HepG2 (cell line): Measurements from ENCODE around the gene RBCK1. TPM values are rescaled to one million over a fixed set of nuclear protein-coding genes. Genes with fewer than 3 reads are reported as not detected.

Experiments
- ATF6 ChIP-seq: sonication (generic); formaldehyde crosslinking; conservative IDR thresholded peaks from 2 replicates; pipeline ENCODE4 v1.4.0; 2020; ENCODE audit warnings: missing genetic modification reagents
- BRF2 ChIP-seq: sonication (generic); formaldehyde crosslinking; IDR thresholded peaks from 2 replicates; pipeline ENCODE4 v1.8.1; 2022; ENCODE audit warnings: mild to moderate bottlenecking, missing genetic modification reagents
- CCDC6 ChIP-seq: sonication (generic); formaldehyde crosslinking; IDR thresholded peaks from 2 replicates; pipeline ENCODE4 v1.8.1; 2022; ENCODE audit warnings: mild to moderate bottlenecking, missing genetic modification reagents, moderate library complexity
- GLMP ChIP-seq: sonication (generic); formaldehyde crosslinking; IDR thresholded peaks from 2 replicates; pipeline ENCODE4 v1.9.0; 2021; ENCODE audit warnings: missing genetic modification reagents, mild to moderate bottlenecking, borderline replicate concordance
- HMGXB3 ChIP-seq: sonication (generic); formaldehyde crosslinking; IDR thresholded peaks from 2 replicates; pipeline ENCODE4 v1.4.0; 2020; ENCODE audit warnings: missing genetic modification reagents, borderline replicate concordance
- HNRNPUL1 ChIP-seq: fragments of 200-400 bp; formaldehyde crosslinking; IDR thresholded peaks from 2 replicates; pipeline ENCODE4 v1.6.1; 2017; ENCODE audit warnings: low read depth, mild to moderate bottlenecking, low read length, moderate library complexity
- MTF2 ChIP-seq: sonication (generic); formaldehyde crosslinking; IDR thresholded peaks from 2 replicates; pipeline ENCODE4 v1.5.0; 2020; ENCODE audit warnings: missing genetic modification reagents, borderline replicate concordance
- TARDBP ChIP-seq: sonication (generic); formaldehyde crosslinking; IDR thresholded peaks from 2 replicates; pipeline ENCODE4 v1.8.0; 2022; ENCODE audit warnings: mild to moderate bottlenecking, missing genetic modification reagents
- ZNF383 ChIP-seq: sonication (generic); formaldehyde crosslinking; IDR thresholded peaks from 2 replicates; pipeline ENCODE4 v1.4.0; 2020; ENCODE audit warnings: missing genetic modification reagents, mild to moderate bottlenecking, borderline replicate concordance
- ZNF431 ChIP-seq: sonication (generic); formaldehyde crosslinking; IDR thresholded peaks from 2 replicates; pipeline ENCODE4 v1.9.0; 2022; ENCODE audit warnings: missing genetic modification reagents, low read depth, mild to moderate bottlenecking, borderline replicate concordance
- ZNF609 ChIP-seq: sonication (generic); formaldehyde crosslinking; IDR thresholded peaks from 2 replicates; pipeline ENCODE4 v1.4.0; 2020; ENCODE audit warnings: mild to moderate bottlenecking, missing genetic modification reagents, borderline replicate concordance
- ZNF746 ChIP-seq: sonication (generic); formaldehyde crosslinking; IDR thresholded peaks from 2 replicates; pipeline ENCODE4 v1.8.0; 2022; ENCODE audit warnings: mild to moderate bottlenecking, missing genetic modification reagents
- ZNF891 ChIP-seq: sonication (generic); formaldehyde crosslinking; IDR thresholded peaks from 2 replicates; pipeline ENCODE4 v1.5.0; 2020; ENCODE audit warnings: mild to moderate bottlenecking, missing genetic modification reagents
- polyA plus RNA-seq, 8 experiments: library from polyadenylated mRNA; depleted of rRNA in 3 of 8; stranded (reverse) in 7 of 8; unstranded in 1 of 8; fragments of >200 nt; fragmentation: Illumina TruSeq in 4 of 8; extraction: Trizol in 4 of 8; gene quantifications; 2 replicates each; pipeline versions ENCODE4 v1.2.1 to v1.2.3, GENCODE V29; 2011 to 2016; ENCODE audit warnings: low read depth in 4 of 8, missing spikeins in 1 of 8, mixed read lengths in 1 of 8; ENCODE audit not compliant: insufficient read depth in 1 of 8
- total RNA-seq, 5 experiments: library from RNA; depleted of rRNA; stranded (reverse); fragments of >200 nt; fragmentation: Illumina TruSeq; extraction: Trizol; gene quantifications; 2 replicates each; pipeline ENCODE4 v1.2.3, GENCODE V29; 2016; ENCODE audit warnings: low read depth in 1 of 5

RBCK1 gene
- total and polyA plus RNA-seq, 2 of the 13 experiments (the other 11 are each of a cell fraction or from before 2014, with no cell fraction given) = 149 to 215 TPM

GRCh38 chr20:380763-381580, 27.1 kb upstream of the RBCK1 start (continued):
- TF ChIP-seq MTF2 (CRISPR knock-in tag) (no peak; the same call in 1 of the 2 replicates), CCDC6 (CRISPR knock-in tag) (peak; percentile 95), ZNF891 (peak; percentile 93), ZNF431 (peak; percentile 86; the same call in 1 of the 2 replicates), ZNF746 (CRISPR knock-in tag) (peak; percentile 93), HNRNPUL1 (no peak), ZNF609 (CRISPR knock-in tag) (peak; percentile 66; the same call in 1 of the 2 replicates), BRF2 (CRISPR knock-in tag) (no peak), ZNF383 (CRISPR knock-in tag) (0 out of 2 replicates have a peak, but pooled peaks have one; percentile 65), TARDBP (CRISPR knock-in tag) (peak; percentile 46; the same call in 1 of the 2 replicates), GLMP (CRISPR knock-in tag) (0 out of 2 replicates have a peak, but pooled peaks have one; percentile 3), ATF6 (no peak), HMGXB3 (CRISPR knock-in tag) (peak; percentile 50; the same call in 1 of the 2 replicates)
